Stimulated activated CD8-positive, alpha-beta memory T cell treated with anti-CD3 and anti-CD28 coated beads, Interleukin-12 subunit alpha, Interleukin-12 subunit beta, amount 100 ng/mL, for 1 hour (primary cell): ENCODE results near the gene PUSL1.

ENCODE experiments used
- DNase-seq: peaks from one replicate; pipeline ENCODE4 v3.0.0-alpha.2; 2020; ENCODE audit warnings: low read depth

Gene PUSL1

GRCh38 chr1:1307923-1308755, at the start of gene PUSL1, which contains the start of gene ACAP3:
Gene PUSL1, plus strand, starts transcription at chr1:1308597. Its CDS starts 47 bp downstream, at chr1:1308644.
Gene ACAP3, minus strand, starts transcription at chr1:1307930. Its CDS starts 115 bp downstream, at chr1:1307815.
- peak; percentile 73 for DNase-seq

- DNase-seq, result no peak
These were observed 49.3 kb upstream of the PUSL1 start for GRCh38 chr1:1259119-1259488.

GRCh38 chr1:1259540-1259939, 48.9 kb upstream of the PUSL1 start:
- DNase-seq, result no peak

- DNase-seq, result no peak
These were observed 48.3 kb upstream of the PUSL1 start for GRCh38 chr1:1259951-1260600.

- DNase-seq, result no peak
These were observed 47.4 kb upstream of the PUSL1 start for GRCh38 chr1:1260843-1261560.

GRCh38 chr1:1262071-1262470, 46.3 kb upstream of the PUSL1 start:
- DNase-seq, result no peak

GRCh38 chr1:1262758-1263157, 45.6 kb upstream of the PUSL1 start:
- DNase-seq, result no peak

- DNase-seq, result no peak
These were observed 44.4 kb upstream of the PUSL1 start for GRCh38 chr1:1264026-1264425.

- DNase-seq, result no peak
These were observed 43.5 kb upstream of the PUSL1 start for GRCh38 chr1:1264868-1265272.

- DNase-seq, result no peak
These were observed 40.7 kb upstream of the PUSL1 start for GRCh38 chr1:1267488-1268283.

- no peak for DNase-seq
These were observed 40.1 kb upstream of the PUSL1 start for GRCh38 chr1:1268284-1268682.

- no peak for DNase-seq
These were observed 37.6 kb upstream of the PUSL1 start for GRCh38 chr1:1270813-1271212.

GRCh38 chr1:1272341-1273208, 35.8 kb upstream of the PUSL1 start:
- no peak for DNase-seq

GRCh38 chr1:1273209-1273511, 35.2 kb upstream of the PUSL1 start:
- no peak for DNase-seq

GRCh38 chr1:1273512-1274298, 34.7 kb upstream of the PUSL1 start, which contains the start of gene UBE2J2:
Gene UBE2J2, minus strand, starts transcription at chr1:1273854. Its CDS starts 5,862 bp downstream, at chr1:1267992.
- peak; percentile 89 for DNase-seq

- no peak for DNase-seq
These were observed 34.0 kb upstream of the PUSL1 start for GRCh38 chr1:1274299-1274930.

GRCh38 chr1:1274931-1275431, 33.4 kb upstream of the PUSL1 start:
- DNase-seq, result no peak

GRCh38 chr1:1275836-1276235, 32.6 kb upstream of the PUSL1 start:
- DNase-seq, result no peak

- no peak for DNase-seq
These were observed 29.8 kb upstream of the PUSL1 start for GRCh38 chr1:1278620-1279019.

GRCh38 chr1:1279028-1279427, 29.4 kb upstream of the PUSL1 start:
- DNase-seq, result no peak
